Spleen (tissue), 11 donors: ENCODE measurements around the gene PITPNC1. TPM values are rescaled to one million over a fixed set of nuclear protein-coding genes. Genes with fewer than 3 reads are reported as not detected.

Experiments
- DNase-seq: peaks from one replicate; pipeline ENCODE4 v3.0.0-alpha.2; 2020
- H3K27ac ChIP-seq, 8 donors: fragments of 200-600 bp; sonication (generic) in 7 of 8; 1 replicate in 4 of 8; 2 replicates in 4 of 8; pipeline versions ENCODE4 v1.5.0 to v1.8.0; 2016 to 2021; ENCODE audit warnings: inconsistent platforms in 4 of 8, mild to moderate bottlenecking in 4 of 8, moderate library complexity in 1 of 8
- H3K27me3 ChIP-seq, 7 donors: fragments of 200-600 bp; sonication (generic) in 6 of 7; replicated peaks in 1 of 7; 1 replicate in 4 of 7; 2 replicates in 3 of 7; pipeline versions ENCODE4 v1.5.0 to v1.8.0; 2016 to 2021; ENCODE audit warnings: inconsistent platforms in 3 of 7, mild to moderate bottlenecking in 1 of 7
- H3K36me3 ChIP-seq, 6 donors: fragments of 200-600 bp; sonication (generic) in 5 of 6; 1 replicate in 4 of 6; 2 replicates in 2 of 6; pipeline versions ENCODE4 v1.5.0 to v1.8.0; 2016 to 2021; ENCODE audit warnings: inconsistent platforms in 2 of 6
- H3K4me1 ChIP-seq, 6 donors: fragments of 200-600 bp; sonication (generic) in 5 of 6; 1 replicate in 3 of 6; 2 replicates in 3 of 6; pipeline versions ENCODE4 v1.5.0 to v1.8.0; 2016 to 2021; ENCODE audit warnings: inconsistent platforms in 3 of 6
- H3K4me3 ChIP-seq, 8 donors: fragments of 200-600 bp; sonication (generic) in 7 of 8; 1 replicate in 4 of 8; 2 replicates in 4 of 8; pipeline versions ENCODE4 v1.5.0 to v1.8.0; 2016 to 2021; ENCODE audit warnings: inconsistent platforms in 4 of 8, mild to moderate bottlenecking in 4 of 8, moderate library complexity in 2 of 8
- H3K9me3 ChIP-seq, 8 donors: fragments of 200-600 bp; sonication (generic) in 7 of 8; 1 replicate in 4 of 8; 2 replicates in 4 of 8; pipeline versions ENCODE4 v1.5.0 to v1.8.0; 2016 to 2021; ENCODE audit warnings: inconsistent platforms in 4 of 8
- CTCF ChIP-seq, 11 experiments: fragments of 200-600 bp in 7 of 11; fragments of 450-650 bp in 4 of 11; sonication (generic) in 4 of 11; IDR thresholded peaks in 8 of 11; conservative IDR thresholded peaks in 3 of 11; 1 replicate in 7 of 11; 2 replicates in 4 of 11; pipeline versions ENCODE4 v1.4.0 to v1.8.0; 2016 to 2021; ENCODE audit warnings: antibody characterized with exemption in 11 of 11, inconsistent platforms in 4 of 11, mild to moderate bottlenecking in 1 of 11
- POLR2A ChIP-seq, 3 donors: fragments of 450-650 bp; IDR thresholded peaks; one replicate each; pipeline ENCODE4 v1.5.1; 2017; ENCODE audit warnings: antibody characterized with exemption in 3 of 3, mild to moderate bottlenecking in 1 of 3
- POLR2AphosphoS5 ChIP-seq, 3 donors: sonication (generic); formaldehyde crosslinking; IDR thresholded peaks; one replicate each; pipeline ENCODE4 v1.5.1; 2017; ENCODE audit warnings: antibody characterized with exemption in 3 of 3
- WGBS, 5 donors: extraction: QIAGEN DNeasy Blood & Tissue Kit in 3 of 5; methylation state at CpG; one replicate each; pipeline versions ENCODE4 v1.1.5 to v1.1.7; 2013 to 2018; 5-methylcytosine and 5-hydroxymethylcytosine counted together
- intact Hi-C: fragments of 100-400 bp; cut with DNase I; formaldehyde crosslinking; loops from one replicate; pipeline ENCODE4 v1.15.0; 2023; ENCODE audit warnings: low total_unique reads
- polyA plus RNA-seq, 3 donors: library from polyadenylated mRNA; stranded (reverse); fragments of 200-250 nt; gene quantifications; one replicate each; pipeline ENCODE4 v1.2.1, GENCODE V29; 2013
- total RNA-seq, 7 donors: library from RNA; depleted of rRNA in 3 of 7; stranded (reverse); fragments of >200 nt in 3 of 7; fragmentation: NEBNext Ultra II Directional in 4 of 7; extraction: Animal tissue kit (Norgen Biotek cat#: 25700) in 4 of 7; gene quantifications; one replicate each; pipeline versions ENCODE4 v1.1.0 to v1.2.1, GENCODE V29; 2016 to 2021
- donor health status: healthy with polysubstance abuse.
- donor health status: DM: no; HTN: no; CAD: no; lungs with moderate emphysema.
- donor health status: DM: no; HTN: no; CAD: no.
- donor health status: Bipolar disorder and iron deficiency.
- donor health status: healthy.
- donor health status: DM: no; HTN: no; CAD: no.
- donor health status: DM: yes; HTN: yes; CAD: no.

Gene PITPNC1
- total and polyA plus RNA-seq, 10 donors, result 5.8 to 33.8 (median 18.8) TPM

- H3K4me3 ChIP-seq, result peak overlapping the region in 1 of 8 donors; percentile 23
- DNase-seq, result no peak
- no peak for TF ChIP-seq POLR2AphosphoS5 (IDR thresholded peaks at IDR 0.05)
- TF ChIP-seq POLR2A (IDR thresholded peaks at IDR 0.05), result no peak
- no peak for TF ChIP-seq CTCF (IDR thresholded peaks at IDR 0.05 in 8 of 11, conservative IDR thresholded peaks at IDR 0.05 in 3 of 11)
- no peak overlapping the region for H3K27ac ChIP-seq
- H3K36me3 ChIP-seq, result peaks cover 0 to 22% (median 5%) of the 10 kb centered on the region in 6 donors
- H3K4me1 ChIP-seq, result peaks cover 0 to 44% (median 14%) of the 10 kb centered on the region in 6 donors
- H3K9me3 ChIP-seq, result no peaks in the 10 kb centered on the region
- no peaks in the 10 kb centered on the region for H3K27me3 ChIP-seq
- intact Hi-C loops, result no loop called here
- WGBS, 5 donors, result 66 to 75% (median 73%) methylated on average over 12 of the region's 12 CpGs
These were observed 154.2 kb downstream of the PITPNC1 start for GRCh38 chr17:67531291-67531690.

- no peak for DNase-seq
These were observed 155.3 kb downstream of the PITPNC1 start for GRCh38 chr17:67532326-67532871.

GRCh38 chr17:67534941-67535340, 157.9 kb downstream of the PITPNC1 start:
- 82 to 91% (median 87%) methylated on average over 3 of the region's 3 CpGs for WGBS, 5 donors
- TF ChIP-seq POLR2AphosphoS5 (IDR thresholded peaks at IDR 0.05), result no peak
- no peak for TF ChIP-seq CTCF (IDR thresholded peaks at IDR 0.05 in 8 of 11, conservative IDR thresholded peaks at IDR 0.05 in 3 of 11)
- TF ChIP-seq POLR2A (IDR thresholded peaks at IDR 0.05), result no peak
- H3K36me3 ChIP-seq, result peaks cover 0 to 26% (median 5%) of the 10 kb centered on the region in 6 donors
- peaks cover 0 to 20% (median 8%) of the 10 kb centered on the region in 6 donors for H3K4me1 ChIP-seq
- no peaks in the 10 kb centered on the region for H3K27me3 ChIP-seq
- H3K4me3 ChIP-seq, result no peak overlapping the region
- intact Hi-C loops, result no loop called here
- no peak for DNase-seq
- H3K9me3 ChIP-seq, result no peaks in the 10 kb centered on the region
- H3K27ac ChIP-seq, result no peak overlapping the region

More at GRCh38 chr17:67532326-67532871, 155.3 kb downstream of the PITPNC1 start:
- no peak for TF ChIP-seq CTCF (IDR thresholded peaks at IDR 0.05 in 8 of 11, conservative IDR thresholded peaks at IDR 0.05 in 3 of 11)
- no peak for TF ChIP-seq POLR2A (IDR thresholded peaks at IDR 0.05)
- no peak for TF ChIP-seq POLR2AphosphoS5 (IDR thresholded peaks at IDR 0.05)
- 81 to 96% (median 93%) methylated on average over 10 of the region's 10 CpGs for WGBS, 5 donors
- Histone ChIP-seq H3K36me3 (peaks cover 0 to 22% (median 5%) of the 10 kb centered on the region in 6 donors), H3K4me1 (peaks cover 0 to 44% (median 14%) of the 10 kb centered on the region in 6 donors), H3K27ac (no peak overlapping the region), H3K9me3 (no peaks in the 10 kb centered on the region), H3K4me3 (no peak overlapping the region), H3K27me3 (no peaks in the 10 kb centered on the region)
- intact Hi-C loops, result no loop called here

GRCh38 chr17:67542219-67543114, 165.4 kb downstream of the PITPNC1 start:
- no peaks in the 10 kb centered on the region for H3K27me3 ChIP-seq
- peaks cover 6 to 13% (median 11%) of the 10 kb centered on the region in 6 donors for H3K4me1 ChIP-seq
- no peak for DNase-seq
- no peak overlapping the region for H3K27ac ChIP-seq
- TF ChIP-seq POLR2AphosphoS5 (IDR thresholded peaks at IDR 0.05), result no peak
- TF ChIP-seq CTCF (IDR thresholded peaks at IDR 0.05 in 8 of 11, conservative IDR thresholded peaks at IDR 0.05 in 3 of 11), result no peak
- H3K4me3 ChIP-seq, result no peak overlapping the region
- intact Hi-C loops, result no loop called here
- 85 to 91% (median 88%) methylated on average over 11 of the region's 11 CpGs for whole genome bisulfite sequencing, 5 donors
- peaks cover 0 to 4% (median 0%) of the 10 kb centered on the region in 6 donors for H3K36me3 ChIP-seq
- H3K9me3 ChIP-seq, result no peaks in the 10 kb centered on the region
